HEK293 (cell line): ENCODE measurements around the gene TM4SF1.

Experiments
- CTCF ChIA-PET: fragments of 350-600 bp; formaldehyde crosslinking; extraction: SDS; loops from one replicate; lab custom pipeline; 2021; ENCODE audit warnings: antibody characterized with exemption; lab: Yijun Ruan, JAX
- POLR2A ChIA-PET: fragments of 300-600 bp; formaldehyde crosslinking; extraction: SDS; loops from one replicate; lab custom pipeline; 2020; ENCODE audit warnings: antibody characterized with exemption, inconsistent platforms; lab: Yijun Ruan, JAX
- H3K27ac ChIP-seq: fragments of 200-500 bp; sonication (Bioruptor generic); 2 replicates; pipeline ENCODE4 v1.5.1; 2014; ENCODE audit warnings: low read depth, low read length, control low read depth, inconsistent platforms; ENCODE audit errors: extremely low read depth
- H3K36me3 ChIP-seq, 2 experiments: fragments of 200-500 bp in 1 of 2; sonication (Bioruptor generic) in 1 of 2; 1 replicate in 1 of 2; 2 replicates in 1 of 2; pipeline ENCODE4 v1.5.1; 2014 to 2017; ENCODE audit warnings: inconsistent platforms in 2 of 2, low read length in 2 of 2; ENCODE audit not compliant: control insufficient read depth in 2 of 2, insufficient read depth in 1 of 2
- H3K4me1 ChIP-seq: fragments of 200-500 bp; sonication (Bioruptor generic); 2 replicates; pipeline ENCODE4 v1.5.1; 2014; ENCODE audit warnings: mild to moderate bottlenecking, low read length, inconsistent platforms; ENCODE audit not compliant: control insufficient read depth, insufficient read depth
- H3K4me3 ChIP-seq: 2 replicates; pipeline ENCODE4 v1.5.1; 2011; ENCODE audit warnings: low read depth, mild to moderate bottlenecking, control low read depth, low read length, moderate library complexity
- H3K9me3 ChIP-seq: fragments of 200-500 bp; sonication (Bioruptor generic); 2 replicates; pipeline ENCODE4 v1.5.1; 2014; ENCODE audit warnings: low read depth, low read length, inconsistent platforms; ENCODE audit not compliant: control insufficient read depth, insufficient read depth
- PATZ1 ChIP-seq: fragments of 450-650 bp; formaldehyde crosslinking; IDR thresholded peaks from 2 replicates; pipeline ENCODE4 v1.5.1; 2016; ENCODE audit warnings: missing biosample characterization, missing genetic modification characterization
- SP3 ChIP-seq: fragments of 450-650 bp; formaldehyde crosslinking; IDR thresholded peaks from 2 replicates; pipeline ENCODE4 v1.5.1; 2016; ENCODE audit warnings: missing biosample characterization, missing genetic modification characterization
- WT1 ChIP-seq: fragments of 450-650 bp; formaldehyde crosslinking; IDR thresholded peaks from 2 replicates; pipeline ENCODE4 v1.5.1; 2016; ENCODE audit warnings: missing biosample characterization, missing genetic modification characterization
- ZBTB6 ChIP-seq: fragments of 450-650 bp; formaldehyde crosslinking; IDR thresholded peaks from 2 replicates; pipeline ENCODE4 v1.5.1; 2017; ENCODE audit warnings: missing biosample characterization, missing genetic modification characterization
- ZBTB7A ChIP-seq: fragments of 450-650 bp; formaldehyde crosslinking; IDR thresholded peaks from 2 replicates; pipeline ENCODE4 v1.5.1; 2016; ENCODE audit warnings: low read depth, missing biosample characterization, missing genetic modification characterization
- ZBTB8A ChIP-seq: fragments of 450-650 bp; formaldehyde crosslinking; IDR thresholded peaks from 2 replicates; pipeline ENCODE4 v1.5.1; 2016; ENCODE audit warnings: missing biosample characterization, missing genetic modification characterization
- ZNF114 ChIP-seq: fragments of 450-650 bp; formaldehyde crosslinking; IDR thresholded peaks from 2 replicates; pipeline ENCODE4 v1.5.0; 2017; ENCODE audit warnings: missing biosample characterization, missing genetic modification characterization
- ZNF146 ChIP-seq: fragments of 450-650 bp; formaldehyde crosslinking; IDR thresholded peaks from 2 replicates; pipeline ENCODE4 v1.5.1; 2016; ENCODE audit warnings: missing biosample characterization, missing genetic modification characterization
- ZNF19 ChIP-seq: fragments of 450-650 bp; formaldehyde crosslinking; IDR thresholded peaks from 2 replicates; pipeline ENCODE4; 2016; ENCODE audit warnings: missing biosample characterization, missing genetic modification characterization, low read depth
- ZNF2 ChIP-seq: fragments of 450-650 bp; formaldehyde crosslinking; IDR thresholded peaks from 2 replicates; pipeline ENCODE4 v1.5.1; 2016; ENCODE audit warnings: missing biosample characterization, missing genetic modification characterization
- ZNF23 ChIP-seq: fragments of 450-650 bp; formaldehyde crosslinking; IDR thresholded peaks from 2 replicates; pipeline ENCODE4 v1.5.1; 2016; ENCODE audit warnings: missing biosample characterization, missing genetic modification characterization, borderline replicate concordance
- ZNF239 ChIP-seq: fragments of 450-650 bp; formaldehyde crosslinking; IDR thresholded peaks from 2 replicates; pipeline ENCODE4 v1.5.1; 2016; ENCODE audit warnings: missing biosample characterization, missing genetic modification characterization
- ZNF311 ChIP-seq: fragments of 450-650 bp; formaldehyde crosslinking; IDR thresholded peaks from 2 replicates; pipeline ENCODE4 v1.5.1; 2017; ENCODE audit warnings: missing biosample characterization, missing genetic modification characterization, borderline replicate concordance
- ZNF404 ChIP-seq: fragments of 450-650 bp; formaldehyde crosslinking; IDR thresholded peaks from 2 replicates; pipeline ENCODE4 v1.5.1; 2017; ENCODE audit warnings: missing biosample characterization, missing genetic modification characterization
- ZNF416 ChIP-seq: fragments of 450-650 bp; formaldehyde crosslinking; IDR thresholded peaks from 2 replicates; pipeline ENCODE4 v1.5.1; 2016; ENCODE audit warnings: missing biosample characterization, missing genetic modification characterization
- ZNF488 ChIP-seq: fragments of 450-650 bp; formaldehyde crosslinking; IDR thresholded peaks from 2 replicates; pipeline ENCODE4 v1.5.1; 2016; ENCODE audit warnings: missing biosample characterization, missing genetic modification characterization
- ZNF514 ChIP-seq: fragments of 450-650 bp; formaldehyde crosslinking; IDR thresholded peaks from 2 replicates; pipeline ENCODE4 v1.5.1; 2016; ENCODE audit warnings: missing biosample characterization, missing genetic modification characterization
- ZNF658 ChIP-seq: fragments of 450-650 bp; formaldehyde crosslinking; IDR thresholded peaks from 2 replicates; pipeline ENCODE4; 2016; ENCODE audit warnings: missing biosample characterization, missing genetic modification characterization
- ZSCAN23 ChIP-seq: fragments of 450-650 bp; formaldehyde crosslinking; IDR thresholded peaks from 2 replicates; pipeline ENCODE4 v1.5.1; 2016; ENCODE audit warnings: missing biosample characterization, missing genetic modification characterization
- TF ChIP-seq, protein P1 (sequence below): fragments of 450-650 bp; formaldehyde crosslinking; IDR thresholded peaks from 2 replicates; pipeline ENCODE4 v1.5.1; 2017; ENCODE audit warnings: missing biosample characterization, missing genetic modification characterization

TM4SF1 gene

GRCh38 chr3:149375501-149376196 lies 1.8 kb downstream of the TM4SF1 start:
- Histone ChIP-seq H3K4me3 (no peak overlapping the region), H3K27ac (no peak overlapping the region), H3K36me3 (no peaks in the 10 kb centered on the region), H3K4me1 (no peaks in the 10 kb centered on the region), H3K9me3 (no peaks in the 10 kb centered on the region)
- TF ChIP-seq ZNF23 (tag by site-specific recombination) (no peak), ZNF658 (tag by site-specific recombination) (no peak), ZNF146 (tag by site-specific recombination) (no peak), ZBTB8A (tag by site-specific recombination) (no peak), ZNF19 (tag by site-specific recombination) (no peak), WT1 (tag by site-specific recombination) (no peak), ZBTB7A (tag by site-specific recombination) (no peak), ZNF311 (no peak), ZNF488 (no peak), ZBTB6 (no peak), ZSCAN23 (tag by site-specific recombination) (no peak), ZNF416 (tag by site-specific recombination) (no peak), PATZ1 (no peak), ZNF514 (no peak), ZNF114 (tag by site-specific recombination) (no peak)
- TF ChIP-seq, protein P1, sequence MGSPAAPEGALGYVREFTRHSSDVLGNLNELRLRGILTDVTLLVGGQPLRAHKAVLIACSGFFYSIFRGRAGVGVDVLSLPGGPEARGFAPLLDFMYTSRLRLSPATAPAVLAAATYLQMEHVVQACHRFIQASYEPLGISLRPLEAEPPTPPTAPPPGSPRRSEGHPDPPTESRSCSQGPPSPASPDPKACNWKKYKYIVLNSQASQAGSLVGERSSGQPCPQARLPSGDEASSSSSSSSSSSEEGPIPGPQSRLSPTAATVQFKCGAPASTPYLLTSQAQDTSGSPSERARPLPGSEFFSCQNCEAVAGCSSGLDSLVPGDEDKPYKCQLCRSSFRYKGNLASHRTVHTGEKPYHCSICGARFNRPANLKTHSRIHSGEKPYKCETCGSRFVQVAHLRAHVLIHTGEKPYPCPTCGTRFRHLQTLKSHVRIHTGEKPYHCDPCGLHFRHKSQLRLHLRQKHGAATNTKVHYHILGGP = no peak
- CTCF ChIA-PET = no interaction called here
- POLR2A ChIA-PET = no interaction called here

GRCh38 chr3:149374793-149375500 lies 2.5 kb downstream of the TM4SF1 start:
- Histone ChIP-seq H3K4me1 (no peaks in the 10 kb centered on the region), H3K27ac (no peak overlapping the region), H3K9me3 (no peaks in the 10 kb centered on the region), H3K36me3 (no peaks in the 10 kb centered on the region), H3K4me3 (no peak overlapping the region)
- ChIA-PET POLR2A (no interaction called here), CTCF (no interaction called here)
- TF ChIP-seq ZNF658 (tag by site-specific recombination) (no peak), ZNF2 (tag by site-specific recombination) (no peak), ZBTB7A (tag by site-specific recombination) (no peak), SP3 (no peak), ZNF404 (tag by site-specific recombination) (no peak), ZNF239 (tag by site-specific recombination) (no peak)
